SK-N-MC (cell line): ENCODE data around the gene PRDX6.

Experiments
- EZH2 ChIP-seq: fragments of 200-600 bp; sonication (generic); IDR thresholded peaks from one replicate; pipeline ENCODE4 v1.6.1; 2017; ENCODE audit warnings: antibody characterized with exemption
- POLR2AphosphoS5 ChIP-seq: IDR thresholded peaks from 2 replicates; pipeline ENCODE4 v1.6.1; 2012; ENCODE audit warnings: mild to moderate bottlenecking, low read depth, low read length, borderline replicate concordance

DNA sequence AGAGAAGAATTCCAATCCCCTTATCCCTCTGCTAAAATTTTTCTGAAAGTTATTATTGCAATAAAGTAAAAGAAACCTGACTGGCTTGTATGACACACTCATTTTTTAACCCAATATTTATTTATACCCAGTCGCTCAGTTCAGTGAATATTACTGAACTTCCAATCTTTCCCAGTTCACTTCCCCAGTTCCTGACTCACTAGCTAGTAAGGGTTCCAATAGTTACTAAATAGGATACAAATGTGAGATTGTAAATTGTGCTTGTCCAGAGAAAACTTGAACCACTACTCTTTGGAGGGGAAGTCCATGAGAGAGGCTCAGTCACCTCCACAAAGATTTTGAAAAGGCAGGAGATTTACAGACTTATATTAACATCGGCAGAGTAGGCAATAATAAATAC, 31.4 kb downstream of the PRDX6 start:
- no peak for TF ChIP-seq POLR2AphosphoS5
- no peak for TF ChIP-seq EZH2
